NCI-H2196 treated with DMSO at 0.1 percent for 48 hours (cell line): ENCODE measurements around the gene MKNK2.
"Not testable (repeated sequence)": the region's sequence is repeated elsewhere in the genome, so short reads cannot be mapped to it uniquely, and the experiment has no call there.

Experiments
- DNase-seq: peaks from one replicate; lab custom pipeline; 2025; ENCODE audit not compliant: unreplicated experiment; lab: John Stamatoyannopoulos, UW

Gene MKNK2

DNA sequence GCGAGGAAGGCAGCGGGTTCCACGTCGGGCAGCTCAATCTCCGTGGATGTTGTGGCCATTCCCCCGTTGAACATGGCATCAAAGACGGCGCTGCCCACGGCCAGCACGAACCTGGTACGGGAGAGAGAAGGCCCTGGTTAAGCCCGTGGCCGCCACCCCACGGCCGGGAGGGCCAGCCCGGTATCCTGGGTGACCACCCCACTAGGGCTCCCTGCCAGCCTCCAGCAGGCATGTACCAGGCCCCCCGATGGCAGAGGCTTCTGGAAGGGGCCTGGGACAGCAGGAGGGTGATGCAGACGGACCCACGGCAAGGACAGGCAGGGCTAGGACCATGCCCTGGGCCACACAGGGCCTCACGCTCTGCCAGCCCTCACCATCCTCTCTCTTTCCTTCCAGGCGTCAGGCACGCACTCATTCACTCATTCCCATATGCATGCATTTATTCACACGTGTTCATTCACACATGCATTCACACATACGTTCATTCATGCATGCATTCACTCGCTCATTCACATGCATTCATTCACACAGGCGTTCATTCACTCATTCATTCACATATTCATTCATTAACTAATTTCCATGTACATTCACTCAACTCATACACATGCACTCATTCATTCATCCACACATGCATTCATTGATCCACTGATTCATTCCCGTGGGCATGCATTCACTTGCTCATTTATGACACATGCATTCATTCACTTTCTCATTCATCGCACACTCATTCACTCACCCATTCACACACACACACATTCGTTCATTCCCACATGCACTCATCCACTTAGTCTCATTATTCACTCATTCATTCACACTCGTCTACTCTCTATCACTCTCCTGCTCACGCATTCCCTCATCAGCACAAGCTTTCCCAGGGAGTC is 53.5 kb downstream of the MKNK2 start:
- DNase-seq, result no peak

DNA sequence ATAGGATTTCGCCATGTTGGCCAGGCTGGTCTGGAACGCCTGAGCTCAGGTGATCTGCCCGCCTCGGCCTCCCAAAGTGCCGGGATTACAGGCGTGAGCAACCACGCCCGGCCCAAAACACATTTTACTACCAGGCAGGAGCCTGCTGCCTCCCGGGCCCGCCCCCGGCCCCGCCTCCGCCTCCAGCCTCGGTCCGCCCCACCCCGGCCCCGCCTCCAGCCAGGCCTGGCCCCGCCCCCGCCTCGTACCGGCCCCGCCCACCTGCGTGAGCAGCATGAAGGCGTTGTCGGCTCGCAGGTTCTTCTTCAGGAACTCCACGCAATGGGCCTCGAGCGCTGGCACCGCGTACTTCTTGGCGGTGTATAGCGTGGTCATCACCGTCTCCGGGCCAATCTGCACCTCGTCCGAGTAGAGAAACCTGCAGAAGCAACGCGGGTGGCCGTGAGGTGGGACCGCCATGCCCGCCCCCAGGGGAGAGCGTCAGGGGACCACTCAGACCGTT is 58.2 kb downstream of the MKNK2 start:
- DNase-seq, result no peak

DNA sequence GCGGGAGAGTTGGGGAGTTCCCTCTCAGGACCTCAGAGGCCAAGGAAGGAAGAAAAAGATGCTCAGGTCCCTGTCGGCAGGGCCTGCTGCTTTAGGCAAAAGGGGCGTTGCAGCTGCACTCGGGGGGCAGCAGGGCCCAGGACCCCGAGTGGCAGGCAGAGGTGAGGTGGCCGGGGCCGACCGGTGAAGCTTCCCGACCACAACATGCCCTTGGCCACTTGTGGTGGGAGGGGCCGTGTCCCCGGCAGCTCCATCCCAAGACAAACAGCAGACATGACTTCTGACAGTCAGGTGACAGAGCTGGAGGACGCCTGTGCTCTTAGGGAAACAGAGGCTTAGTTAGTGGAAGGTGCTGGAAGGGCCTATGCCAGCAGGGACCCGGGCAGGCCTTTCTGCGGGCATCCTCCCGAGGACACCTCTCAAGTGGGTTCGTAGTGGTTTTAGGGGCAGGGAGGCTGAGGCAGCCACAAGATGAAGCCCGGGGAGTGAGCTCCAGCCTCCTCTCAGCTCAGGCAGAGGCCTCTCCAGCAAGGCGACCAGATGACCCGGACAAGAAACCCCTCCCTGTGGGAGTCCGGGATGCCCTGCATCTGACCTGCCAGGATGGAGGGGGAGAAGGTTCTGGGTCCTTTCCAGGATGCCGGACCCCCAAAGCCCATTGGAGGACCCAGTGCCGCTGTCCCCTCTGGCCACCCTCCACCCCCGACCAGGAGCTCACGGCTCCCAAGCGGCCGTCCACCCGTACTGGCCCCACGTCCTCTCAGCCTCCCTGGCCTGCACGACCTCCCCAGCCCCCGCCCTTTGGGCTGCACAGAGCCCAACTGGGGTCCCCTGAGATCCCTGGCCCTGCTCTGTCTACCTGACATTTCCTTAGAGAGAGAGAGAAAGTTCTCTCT is 59.8 kb downstream of the MKNK2 start:
- no peak for DNase-seq

DNA sequence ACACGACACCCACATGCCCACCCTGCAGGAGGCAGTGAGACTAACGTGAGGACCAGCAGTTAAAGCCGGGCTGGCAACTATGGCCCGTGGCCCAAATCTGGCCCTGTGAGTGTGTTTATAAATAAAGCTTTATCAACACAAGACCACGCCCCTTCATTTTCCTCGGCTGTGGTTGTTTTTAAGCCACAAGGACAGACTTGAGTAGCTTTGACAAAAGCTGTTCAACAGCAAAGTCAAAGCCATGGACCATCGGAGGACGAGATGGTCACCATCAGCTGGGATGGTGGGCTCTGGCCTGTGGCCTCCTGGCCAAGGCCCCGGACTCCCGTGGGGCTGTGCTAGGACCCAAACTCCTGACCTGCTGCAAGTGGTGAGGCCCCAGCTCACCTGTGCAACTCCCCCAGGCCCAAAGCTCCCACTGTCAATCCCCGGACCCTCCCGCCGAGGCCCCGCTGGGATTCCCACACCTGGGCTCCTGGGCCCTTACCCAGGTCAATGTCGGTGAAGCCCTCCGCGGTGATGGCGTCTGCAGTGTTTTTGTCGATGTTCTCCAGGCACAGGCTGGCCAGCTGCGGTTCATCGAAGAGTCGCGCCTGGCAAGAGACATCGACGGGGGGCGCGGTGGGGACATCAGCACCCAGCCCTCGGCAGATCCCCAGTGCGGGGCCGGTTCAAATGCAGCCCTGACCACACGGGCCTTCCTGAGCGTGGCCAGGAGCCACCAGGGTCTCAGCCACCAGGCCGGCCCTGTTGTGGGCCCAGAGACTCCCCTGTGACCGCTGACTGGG is 60.6 kb downstream of the MKNK2 start:
- no peak for DNase-seq

GRCh38 chr19:1989513-1990229 is 61.4 kb downstream of the MKNK2 start:
- no peak for DNase-seq

GRCh38 chr19:1988464-1988863 is 62.6 kb downstream of the MKNK2 start:
- not testable (repeated sequence) for DNase-seq
